ENCODE data around the gene KIF26B.

Gene KIF26B

GRCh38 chr1:245609354-245610150 lies 454.8 kb downstream of the KIF26B start:
- DNase-seq: no peak

- no peak for DNase-seq
Observed at GRCh38 chr1:245611251-245611650, 456.5 kb downstream of the KIF26B start.

DNA sequence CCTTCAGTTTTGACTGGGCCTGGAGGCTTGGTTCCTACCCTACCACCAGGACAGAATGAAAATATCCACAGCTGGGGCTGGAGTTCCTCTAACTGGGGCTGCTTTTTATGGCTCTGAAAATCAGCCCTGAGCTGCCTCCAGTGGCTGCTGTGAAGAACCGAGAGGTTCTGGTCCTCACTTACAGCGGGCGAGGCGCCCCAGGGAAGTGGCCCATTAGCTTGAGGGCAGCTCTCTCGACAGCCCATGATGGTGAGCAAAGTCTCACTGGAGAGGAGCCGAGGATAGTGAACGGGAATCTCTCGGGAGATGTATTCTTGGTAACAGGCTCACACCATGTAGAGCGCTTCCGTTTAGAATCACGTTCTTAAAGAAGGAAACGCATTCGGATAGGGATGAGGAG lies 459.7 kb downstream of the KIF26B start:
- no peak for DNase-seq

- DNase-seq: no peak
Observed at GRCh38 chr1:245615001-245615400, 460.2 kb downstream of the KIF26B start.

DNA sequence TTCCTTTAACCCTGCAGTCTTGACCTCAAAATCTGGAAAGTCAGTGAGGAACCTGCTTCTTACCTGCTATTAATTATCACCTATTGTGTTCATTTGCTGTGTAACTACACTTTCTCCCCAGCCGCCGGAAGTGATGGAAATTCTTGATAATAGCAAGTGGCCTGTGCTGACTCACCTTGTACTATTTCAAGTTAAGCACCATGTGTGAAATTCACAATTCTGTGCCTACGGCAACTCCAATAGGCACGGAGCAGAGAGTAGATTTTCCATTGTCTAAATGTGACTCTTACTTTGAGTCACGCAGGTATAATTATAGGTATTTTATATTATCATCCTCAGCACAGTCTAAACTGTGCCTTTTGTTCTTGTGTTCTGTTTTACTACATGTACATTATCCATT lies 466.8 kb downstream of the KIF26B start:
- DNase-seq: no peak

- DNase-seq: no peak
Observed at GRCh38 chr1:245622332-245623014, 467.7 kb downstream of the KIF26B start.

- DNase-seq: no peak
Observed at GRCh38 chr1:245641384-245641783, 486.6 kb downstream of the KIF26B start.

DNA sequence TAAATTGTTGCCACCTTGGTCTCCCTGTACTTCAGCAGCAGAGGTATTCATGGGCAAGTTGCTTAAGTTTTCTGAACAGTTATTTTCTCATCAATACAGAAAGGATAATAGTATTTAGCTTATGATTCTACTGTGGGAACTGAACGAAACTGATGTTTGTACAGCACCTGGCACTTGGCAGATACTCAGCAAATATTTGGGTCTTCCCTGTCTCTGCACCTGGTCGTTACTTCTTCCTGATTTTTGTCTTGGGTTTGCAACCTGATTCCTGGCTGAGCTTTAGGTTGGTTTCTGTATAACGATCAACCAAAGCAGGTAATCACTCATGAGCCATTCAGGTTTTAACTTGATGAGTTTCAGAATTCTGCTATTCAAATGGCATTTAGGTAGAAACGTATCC lies 490.6 kb downstream of the KIF26B start:
- DNase-seq: no peak

DNA sequence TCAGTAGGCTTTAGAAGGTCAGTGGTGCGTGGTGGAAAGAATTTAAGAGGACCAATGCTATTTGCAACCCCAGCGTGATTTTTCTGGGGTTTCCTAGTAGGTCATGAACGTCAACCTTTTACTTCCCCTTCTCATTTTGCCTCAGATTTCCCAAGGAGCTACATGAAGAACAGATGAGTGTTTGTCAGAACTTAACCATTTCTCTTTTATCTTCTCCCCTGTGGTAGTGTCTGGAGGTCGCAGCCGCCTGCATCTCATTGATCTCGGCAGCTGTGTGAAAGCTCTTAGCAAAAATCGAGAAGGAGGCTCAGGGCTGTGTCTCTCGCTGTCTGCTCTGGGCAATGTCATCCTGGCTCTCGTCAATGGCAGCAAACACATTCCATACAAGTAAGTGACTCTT lies 491.1 kb downstream of the KIF26B start:
- DNase-seq: no peak

- DNase-seq: no peak
Observed at GRCh38 chr1:245648749-245649522, 494.2 kb downstream of the KIF26B start.

GRCh38 chr1:245649666-245650065 lies 494.9 kb downstream of the KIF26B start:
- DNase-seq: no peak

DNA sequence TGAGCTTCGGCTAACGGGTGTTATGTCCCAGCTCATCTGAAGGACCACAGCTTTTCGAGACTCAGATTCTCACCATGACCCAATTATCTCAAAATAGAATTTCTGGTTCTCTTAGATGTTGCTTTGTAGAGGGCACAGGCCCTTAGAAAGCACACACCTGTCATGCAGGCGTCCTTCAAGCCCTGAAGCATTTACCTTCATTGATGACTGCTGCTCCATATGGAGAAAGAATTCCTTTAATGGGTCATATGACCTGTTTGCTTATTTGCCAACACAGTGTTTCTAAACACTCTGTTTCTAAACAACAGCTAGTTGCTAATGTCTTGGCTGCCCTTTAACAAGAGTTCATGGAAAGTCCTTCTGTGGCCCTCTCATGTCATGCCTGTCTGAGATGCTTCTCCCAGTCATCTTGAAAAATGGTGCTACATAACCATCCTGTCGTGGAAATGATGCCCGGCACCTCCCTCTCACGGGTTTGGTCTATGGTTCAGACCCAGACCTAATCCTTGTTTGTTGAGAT lies 495.7 kb downstream of the KIF26B start:
- no peak for DNase-seq

GRCh38 chr1:245651093-245651492 lies 496.3 kb downstream of the KIF26B start:
- no peak for DNase-seq

DNA sequence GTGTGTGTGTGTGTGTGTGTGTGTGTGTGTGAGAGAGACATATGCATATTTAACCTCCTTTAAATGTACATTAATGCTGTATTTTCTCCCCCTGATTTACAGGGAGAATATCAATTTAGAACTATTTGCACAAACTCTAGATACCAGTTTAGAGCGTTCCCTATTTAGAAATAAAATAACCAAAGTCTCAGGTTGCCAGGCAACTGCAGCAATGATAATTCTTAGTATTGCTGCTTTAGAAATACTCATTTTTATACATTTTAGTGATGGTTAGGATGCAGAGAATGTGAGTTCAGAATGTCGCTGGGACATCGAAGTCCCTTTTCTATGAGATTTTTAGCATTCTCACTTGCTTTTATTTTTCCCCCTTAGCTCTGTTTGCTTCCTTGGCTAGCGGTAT lies 497.3 kb downstream of the KIF26B start:
- no peak for DNase-seq

- no peak for DNase-seq
Observed at GRCh38 chr1:245652660-245653427, 498.1 kb downstream of the KIF26B start.

- no peak for DNase-seq
Observed at GRCh38 chr1:245654460-245655050, 499.8 kb downstream of the KIF26B start.

GRCh38 chr1:245656189-245656717 lies 501.5 kb downstream of the KIF26B start:
- DNase-seq: no peak

GRCh38 chr1:245657371-245657770 lies 502.6 kb downstream of the KIF26B start:
- no peak for DNase-seq

DNA sequence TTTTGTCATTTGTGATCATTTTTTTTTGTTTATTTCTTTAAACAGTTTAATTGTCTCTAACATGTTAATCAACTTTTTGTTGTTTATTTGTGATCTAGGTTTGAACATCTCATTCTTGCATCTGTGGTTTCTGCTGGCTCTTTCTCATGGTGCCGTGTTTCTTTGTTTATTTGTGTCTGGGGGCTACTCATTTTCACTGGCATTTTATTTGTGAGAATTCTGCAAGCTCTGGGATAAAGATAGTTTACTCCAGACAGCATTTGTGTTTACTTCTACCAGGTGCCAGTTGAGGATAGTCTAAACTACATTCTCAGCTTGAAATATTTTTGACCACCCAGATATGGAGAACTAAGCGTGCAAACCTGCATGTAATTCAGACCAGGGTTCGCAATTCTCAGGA lies 508.6 kb downstream of the KIF26B start:
- DNase-seq: no peak

DNA sequence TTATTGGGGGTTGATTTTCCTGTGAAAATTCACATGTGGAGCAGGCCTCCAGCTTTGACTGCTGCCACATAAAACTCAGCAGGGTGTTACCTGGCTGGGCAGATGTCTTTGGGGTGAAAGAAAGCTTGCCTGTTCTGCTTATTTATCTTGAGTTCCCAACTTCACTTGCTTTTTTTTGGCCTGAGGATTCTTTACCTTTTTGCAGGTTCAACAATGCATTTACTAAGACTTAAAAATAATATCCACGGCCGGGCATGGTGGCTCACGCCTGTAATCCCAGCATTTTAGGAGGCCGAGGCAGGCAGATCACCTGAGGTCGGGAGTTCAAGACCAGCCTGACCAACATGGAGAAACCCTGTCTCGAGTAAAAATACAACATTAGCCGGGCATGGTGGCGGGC lies 509.1 kb downstream of the KIF26B start:
- no peak for DNase-seq

GRCh38 chr1:245666412-245666811 lies 511.6 kb downstream of the KIF26B start:
- DNase-seq: no peak

DNA sequence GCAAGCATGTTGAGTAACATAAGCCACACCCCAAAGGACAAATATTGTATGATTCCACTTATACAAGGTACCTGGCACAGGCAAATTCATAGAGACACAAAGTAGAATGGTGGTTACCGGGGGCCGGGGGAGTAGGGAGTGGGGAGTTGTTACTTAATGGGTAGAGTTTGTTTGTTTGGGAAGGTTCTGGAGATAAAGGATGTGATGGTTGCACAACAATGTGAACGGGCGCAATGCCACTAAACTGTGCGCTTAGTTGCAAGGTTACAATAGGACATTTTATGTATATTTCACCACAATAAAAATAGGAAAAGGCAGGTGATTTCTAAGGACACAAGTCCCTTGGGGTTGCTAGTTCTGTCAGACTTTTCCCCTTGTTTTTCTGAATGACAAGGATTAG lies 516.6 kb downstream of the KIF26B start:
- DNase-seq: no peak
